Liver (tissue), 9 donors: ENCODE measurements around the gene OPN1LW. TPM values are rescaled to one million over a fixed set of nuclear protein-coding genes. Genes with fewer than 3 reads are reported as not detected.

Source experiments
- DNase-seq: peaks from one replicate; pipeline ENCODE4 v3.0.0-alpha.2; 2017; ENCODE audit warnings: low spot score
- H3K27ac ChIP-seq, 2 donors: one replicate each; pipeline ENCODE4 v1.7.0; 2013; ENCODE audit warnings: inconsistent platforms in 2 of 2, low read length in 2 of 2, control low read depth in 1 of 2, low read depth in 1 of 2, mild to moderate bottlenecking in 1 of 2
- H3K27me3 ChIP-seq, 4 donors: one replicate each; pipeline versions ENCODE4 v1.6.1 to v1.7.0; 2013; ENCODE audit warnings: low read length in 3 of 4, inconsistent platforms in 1 of 4, mild to moderate bottlenecking in 1 of 4, moderate library complexity in 1 of 4; ENCODE audit not compliant: control insufficient read depth in 4 of 4, insufficient read depth in 4 of 4
- H3K36me3 ChIP-seq, 4 donors: one replicate each; pipeline versions ENCODE4 v1.6.1 to v1.7.0; 2013; ENCODE audit warnings: low read length in 3 of 4, mild to moderate bottlenecking in 3 of 4, low read depth in 1 of 4, moderate library complexity in 1 of 4; ENCODE audit not compliant: control insufficient read depth in 4 of 4, insufficient read depth in 3 of 4
- H3K4me1 ChIP-seq, 4 donors: one replicate each; pipeline versions ENCODE4 v1.6.1 to v1.7.0; 2013; ENCODE audit warnings: low read length in 3 of 4, mild to moderate bottlenecking in 3 of 4, moderate library complexity in 1 of 4; ENCODE audit not compliant: control insufficient read depth in 4 of 4, insufficient read depth in 4 of 4
- H3K4me3 ChIP-seq, 3 donors: one replicate each; pipeline versions ENCODE4 v1.6.1 to v1.7.0; 2013; ENCODE audit warnings: low read length in 3 of 3, control low read depth in 1 of 3, low read depth in 1 of 3, mild to moderate bottlenecking in 1 of 3
- H3K9ac ChIP-seq, 2 donors: one replicate each; pipeline ENCODE4 v1.7.0; 2013; ENCODE audit warnings: low read length in 2 of 2, mild to moderate bottlenecking in 2 of 2, moderate library complexity in 2 of 2, control low read depth in 1 of 2, low read depth in 1 of 2
- H3K9me3 ChIP-seq, 4 donors: one replicate each; pipeline versions ENCODE4 v1.6.1 to v1.7.0; 2013; ENCODE audit warnings: low read length in 3 of 4; ENCODE audit not compliant: control insufficient read depth in 4 of 4
- EGR1 ChIP-seq, 2 donors: IDR thresholded peaks; 2 replicates each; pipeline ENCODE4 v1.6.1; 2016 to 2018; ENCODE audit warnings: antibody characterized with exemption in 2 of 2, low read depth in 2 of 2
- FOXA1 ChIP-seq: IDR thresholded peaks from 2 replicates; pipeline ENCODE4 v1.6.1; 2016; ENCODE audit warnings: antibody characterized with exemption
- FOXA2 ChIP-seq: IDR thresholded peaks from 2 replicates; pipeline ENCODE4 v1.6.1; 2016; ENCODE audit warnings: antibody characterized with exemption
- GABPA ChIP-seq, 2 donors: IDR thresholded peaks in 1 of 2; conservative IDR thresholded peaks in 1 of 2; 2 replicates each; pipeline ENCODE4 v1.6.1; 2016; ENCODE audit warnings: antibody characterized with exemption in 2 of 2, mild to moderate bottlenecking in 1 of 2, moderate library complexity in 1 of 2
- HNF4A ChIP-seq, 2 donors: conservative IDR thresholded peaks; 2 replicates each; pipeline ENCODE4 v1.6.1; 2016; ENCODE audit warnings: antibody characterized with exemption in 2 of 2, mild to moderate bottlenecking in 2 of 2
- HNF4G ChIP-seq: IDR thresholded peaks from 2 replicates; pipeline ENCODE4 v1.6.1; 2016; ENCODE audit warnings: antibody characterized with exemption
- JUND ChIP-seq, 2 donors: IDR thresholded peaks; 2 replicates each; pipeline ENCODE4 v1.6.1; 2016; ENCODE audit warnings: antibody characterized with exemption in 2 of 2
- NR2F2 ChIP-seq: IDR thresholded peaks from 2 replicates; pipeline ENCODE4 v1.6.1; 2016; ENCODE audit warnings: antibody characterized with exemption
- RAD21 ChIP-seq, 2 donors: IDR thresholded peaks; 2 replicates each; pipeline ENCODE4 v1.6.1; 2016; ENCODE audit warnings: antibody characterized with exemption in 2 of 2, mild to moderate bottlenecking in 2 of 2
- RXRA ChIP-seq, 2 donors: IDR thresholded peaks; 2 replicates each; pipeline ENCODE4 v1.6.1; 2017 to 2018; ENCODE audit warnings: antibody characterized with exemption in 2 of 2, mild to moderate bottlenecking in 1 of 2
- SP1 ChIP-seq: IDR thresholded peaks from 2 replicates; pipeline ENCODE4 v1.6.1; 2018; ENCODE audit warnings: antibody characterized with exemption, mild to moderate bottlenecking
- TAF1 ChIP-seq: conservative IDR thresholded peaks from 2 replicates; pipeline ENCODE4 v1.6.1; 2016; ENCODE audit warnings: antibody characterized with exemption, mild to moderate bottlenecking
- YY1 ChIP-seq: IDR thresholded peaks from 2 replicates; pipeline ENCODE4 v1.6.1; 2016; ENCODE audit warnings: antibody characterized with exemption, mild to moderate bottlenecking
- WGBS: extraction: QIAGEN DNeasy Blood & Tissue Kit; methylation state at CpG from one replicate; pipeline ENCODE4 v1.1.7; 2013; 5-methylcytosine and 5-hydroxymethylcytosine counted together
- polyA plus RNA-seq, 2 donors: library from polyadenylated mRNA; stranded (reverse) in 1 of 2; unstranded in 1 of 2; fragments of 200-250 nt in 1 of 2; fragments of >200 nt in 1 of 2; fragmentation: Nextera tagmentation in 1 of 2; extraction: Ambion mirVana in 1 of 2; gene quantifications; one replicate each; pipeline versions ENCODE4 v1.2.1 to v1.2.3, GENCODE V29; 2013 to 2015
- total RNA-seq, 2 donors: library from RNA; depleted of rRNA; stranded (reverse); fragments of >200 nt; gene quantifications; one replicate each; pipeline ENCODE4 v1.2.3, GENCODE V29; 2014
- TF ChIP-seq, protein P1 (sequence below): fragments of 150-350 bp; IDR thresholded peaks from 2 replicates; pipeline ENCODE4 v1.5.1; 2017; ENCODE audit warnings: improper control_type of control experiment, low read depth, low read length; ENCODE audit not compliant: missing input control
- TF ChIP-seq, protein P2 (sequence below): IDR thresholded peaks from 2 replicates; pipeline ENCODE4 v1.6.1; 2016; ENCODE audit warnings: antibody characterized with exemption
- TF ChIP-seq, protein P3 (sequence below): IDR thresholded peaks from 2 replicates; pipeline ENCODE4 v1.6.1; 2016; ENCODE audit warnings: antibody characterized with exemption
- TF ChIP-seq, protein P4 (sequence below): IDR thresholded peaks from 2 replicates; pipeline ENCODE4 v1.6.1; 2016; ENCODE audit warnings: antibody characterized with exemption, mild to moderate bottlenecking
- TF ChIP-seq, protein P5 (sequence below): IDR thresholded peaks from 2 replicates; pipeline ENCODE4 v1.6.1; 2016; ENCODE audit warnings: antibody characterized with exemption
- donor health status: healthy.
- donor health status: healthy.
- donor health status: healthy.
- donor health status: healthy.
- donor health status: healthy.

Gene OPN1LW
- total and polyA plus RNA-seq, 4 donors: not detected

DNA sequence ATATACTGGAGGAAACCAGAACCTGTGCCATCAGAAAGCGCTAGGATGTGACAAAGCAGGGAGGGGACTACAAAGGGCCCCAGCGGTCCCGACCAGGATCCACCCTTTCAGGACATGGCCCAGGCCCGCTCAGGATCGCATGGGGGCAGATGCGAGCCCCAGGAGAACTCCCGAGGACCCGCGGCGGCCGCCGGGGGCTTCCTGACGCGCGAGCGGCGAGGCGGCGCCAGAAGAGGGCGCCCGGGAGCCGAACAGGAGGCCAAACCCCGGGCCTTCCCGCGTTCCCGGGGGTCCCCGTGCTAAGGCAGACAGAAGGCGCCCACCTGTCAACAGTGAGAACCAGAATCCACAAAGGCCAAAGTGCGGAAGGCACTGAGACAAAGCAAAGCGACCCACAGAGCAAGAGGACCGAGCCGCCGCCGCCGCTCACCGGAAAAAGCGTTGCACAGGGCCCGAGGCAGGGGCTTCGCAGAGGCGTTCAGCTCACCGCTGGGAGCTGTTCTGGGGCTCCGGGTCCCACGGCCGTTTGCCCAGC is 7.3 kb upstream of the OPN1LW start:
- H3K27me3 ChIP-seq: no peaks in the 10 kb centered on the region
- no peaks in the 10 kb centered on the region for H3K9me3 ChIP-seq
- no peaks in the 10 kb centered on the region for H3K36me3 ChIP-seq
- H3K4me3 ChIP-seq: peak overlapping the region in 1 of 3 donors; percentile 49
- H3K27ac ChIP-seq: peak overlapping the region in 1 of 2 donors; percentile 42
- WGBS: 2% methylated on average over 44 of the region's 44 CpGs
- H3K9ac ChIP-seq: peak overlapping the region in 1 of 2 donors; percentile 53
- no peaks in the 10 kb centered on the region for H3K4me1 ChIP-seq
- TF ChIP-seq FOXA1 (no peak), RAD21 (IDR thresholded peaks at IDR 0.05) (peak; percentile 62 to 75)
- TF ChIP-seq, protein P1, sequence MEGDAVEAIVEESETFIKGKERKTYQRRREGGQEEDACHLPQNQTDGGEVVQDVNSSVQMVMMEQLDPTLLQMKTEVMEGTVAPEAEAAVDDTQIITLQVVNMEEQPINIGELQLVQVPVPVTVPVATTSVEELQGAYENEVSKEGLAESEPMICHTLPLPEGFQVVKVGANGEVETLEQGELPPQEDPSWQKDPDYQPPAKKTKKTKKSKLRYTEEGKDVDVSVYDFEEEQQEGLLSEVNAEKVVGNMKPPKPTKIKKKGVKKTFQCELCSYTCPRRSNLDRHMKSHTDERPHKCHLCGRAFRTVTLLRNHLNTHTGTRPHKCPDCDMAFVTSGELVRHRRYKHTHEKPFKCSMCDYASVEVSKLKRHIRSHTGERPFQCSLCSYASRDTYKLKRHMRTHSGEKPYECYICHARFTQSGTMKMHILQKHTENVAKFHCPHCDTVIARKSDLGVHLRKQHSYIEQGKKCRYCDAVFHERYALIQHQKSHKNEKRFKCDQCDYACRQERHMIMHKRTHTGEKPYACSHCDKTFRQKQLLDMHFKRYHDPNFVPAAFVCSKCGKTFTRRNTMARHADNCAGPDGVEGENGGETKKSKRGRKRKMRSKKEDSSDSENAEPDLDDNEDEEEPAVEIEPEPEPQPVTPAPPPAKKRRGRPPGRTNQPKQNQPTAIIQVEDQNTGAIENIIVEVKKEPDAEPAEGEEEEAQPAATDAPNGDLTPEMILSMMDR: peak; percentile 47
- DNase-seq: peak; percentile 67

DNA sequence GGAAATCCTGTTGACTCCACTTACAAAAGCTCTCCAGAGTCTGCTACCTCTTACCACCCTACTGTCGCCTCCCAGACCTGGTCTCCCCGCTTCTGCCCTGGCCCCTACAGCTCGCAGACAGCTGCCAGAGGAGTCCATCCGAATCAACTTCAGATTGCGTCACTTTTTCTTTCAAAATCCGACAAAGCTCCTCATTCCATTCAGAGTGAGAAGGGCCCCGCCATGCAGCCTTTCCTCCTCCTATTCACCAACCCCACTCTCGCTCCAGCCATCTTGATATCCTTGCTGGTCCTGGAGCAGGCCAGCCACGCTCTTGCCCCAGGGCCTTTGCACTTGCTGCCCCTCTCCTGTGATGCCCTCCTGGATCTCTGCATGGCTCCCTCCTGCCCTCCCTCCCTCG is 5.2 kb upstream of the OPN1LW start:
- H3K27me3 ChIP-seq: no peaks in the 10 kb centered on the region
- H3K27ac ChIP-seq: no peak overlapping the region
- H3K9me3 ChIP-seq: no peaks in the 10 kb centered on the region
- WGBS: 90% methylated on average over 10 of the region's 10 CpGs
- H3K4me1 ChIP-seq: no peaks in the 10 kb centered on the region
- H3K36me3 ChIP-seq: no peaks in the 10 kb centered on the region
- TF ChIP-seq YY1 (no peak), FOXA1 (no peak), HNF4G (no peak), EGR1 (IDR thresholded peaks at IDR 0.05; ENCODE audit: low read depth in 2 of 2) (no peak), GABPA (IDR thresholded peaks at IDR 0.05 in 1 of 2, conservative IDR thresholded peaks at IDR 0.05 in 1 of 2) (no peak), TAF1 (no peak), JUND (IDR thresholded peaks at IDR 0.05) (no peak), HNF4A (conservative IDR thresholded peaks at IDR 0.05) (no peak), RXRA (IDR thresholded peaks at IDR 0.05) (no peak), SP1 (no peak), NR2F2 (no peak), RAD21 (IDR thresholded peaks at IDR 0.05) (no peak), FOXA2 (no peak)
- TF ChIP-seq, protein P2, sequence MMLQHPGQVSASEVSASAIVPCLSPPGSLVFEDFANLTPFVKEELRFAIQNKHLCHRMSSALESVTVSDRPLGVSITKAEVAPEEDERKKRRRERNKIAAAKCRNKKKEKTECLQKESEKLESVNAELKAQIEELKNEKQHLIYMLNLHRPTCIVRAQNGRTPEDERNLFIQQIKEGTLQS: no peak
- TF ChIP-seq, protein P3, sequence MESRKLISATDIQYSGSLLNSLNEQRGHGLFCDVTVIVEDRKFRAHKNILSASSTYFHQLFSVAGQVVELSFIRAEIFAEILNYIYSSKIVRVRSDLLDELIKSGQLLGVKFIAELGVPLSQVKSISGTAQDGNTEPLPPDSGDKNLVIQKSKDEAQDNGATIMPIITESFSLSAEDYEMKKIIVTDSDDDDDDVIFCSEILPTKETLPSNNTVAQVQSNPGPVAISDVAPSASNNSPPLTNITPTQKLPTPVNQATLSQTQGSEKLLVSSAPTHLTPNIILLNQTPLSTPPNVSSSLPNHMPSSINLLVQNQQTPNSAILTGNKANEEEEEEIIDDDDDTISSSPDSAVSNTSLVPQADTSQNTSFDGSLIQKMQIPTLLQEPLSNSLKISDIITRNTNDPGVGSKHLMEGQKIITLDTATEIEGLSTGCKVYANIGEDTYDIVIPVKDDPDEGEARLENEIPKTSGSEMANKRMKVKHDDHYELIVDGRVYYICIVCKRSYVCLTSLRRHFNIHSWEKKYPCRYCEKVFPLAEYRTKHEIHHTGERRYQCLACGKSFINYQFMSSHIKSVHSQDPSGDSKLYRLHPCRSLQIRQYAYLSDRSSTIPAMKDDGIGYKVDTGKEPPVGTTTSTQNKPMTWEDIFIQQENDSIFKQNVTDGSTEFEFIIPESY: no peak
- TF ChIP-seq, protein P4, sequence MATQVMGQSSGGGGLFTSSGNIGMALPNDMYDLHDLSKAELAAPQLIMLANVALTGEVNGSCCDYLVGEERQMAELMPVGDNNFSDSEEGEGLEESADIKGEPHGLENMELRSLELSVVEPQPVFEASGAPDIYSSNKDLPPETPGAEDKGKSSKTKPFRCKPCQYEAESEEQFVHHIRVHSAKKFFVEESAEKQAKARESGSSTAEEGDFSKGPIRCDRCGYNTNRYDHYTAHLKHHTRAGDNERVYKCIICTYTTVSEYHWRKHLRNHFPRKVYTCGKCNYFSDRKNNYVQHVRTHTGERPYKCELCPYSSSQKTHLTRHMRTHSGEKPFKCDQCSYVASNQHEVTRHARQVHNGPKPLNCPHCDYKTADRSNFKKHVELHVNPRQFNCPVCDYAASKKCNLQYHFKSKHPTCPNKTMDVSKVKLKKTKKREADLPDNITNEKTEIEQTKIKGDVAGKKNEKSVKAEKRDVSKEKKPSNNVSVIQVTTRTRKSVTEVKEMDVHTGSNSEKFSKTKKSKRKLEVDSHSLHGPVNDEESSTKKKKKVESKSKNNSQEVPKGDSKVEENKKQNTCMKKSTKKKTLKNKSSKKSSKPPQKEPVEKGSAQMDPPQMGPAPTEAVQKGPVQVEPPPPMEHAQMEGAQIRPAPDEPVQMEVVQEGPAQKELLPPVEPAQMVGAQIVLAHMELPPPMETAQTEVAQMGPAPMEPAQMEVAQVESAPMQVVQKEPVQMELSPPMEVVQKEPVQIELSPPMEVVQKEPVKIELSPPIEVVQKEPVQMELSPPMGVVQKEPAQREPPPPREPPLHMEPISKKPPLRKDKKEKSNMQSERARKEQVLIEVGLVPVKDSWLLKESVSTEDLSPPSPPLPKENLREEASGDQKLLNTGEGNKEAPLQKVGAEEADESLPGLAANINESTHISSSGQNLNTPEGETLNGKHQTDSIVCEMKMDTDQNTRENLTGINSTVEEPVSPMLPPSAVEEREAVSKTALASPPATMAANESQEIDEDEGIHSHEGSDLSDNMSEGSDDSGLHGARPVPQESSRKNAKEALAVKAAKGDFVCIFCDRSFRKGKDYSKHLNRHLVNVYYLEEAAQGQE: no peak
- TF ChIP-seq, protein P5, sequence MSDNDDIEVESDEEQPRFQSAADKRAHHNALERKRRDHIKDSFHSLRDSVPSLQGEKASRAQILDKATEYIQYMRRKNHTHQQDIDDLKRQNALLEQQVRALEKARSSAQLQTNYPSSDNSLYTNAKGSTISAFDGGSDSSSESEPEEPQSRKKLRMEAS: no peak
- TF ChIP-seq, protein P1: no peak
- no peak overlapping the region for H3K9ac ChIP-seq
- H3K4me3 ChIP-seq: no peak overlapping the region
- DNase-seq: no peak
